ENCODE results near the gene SIRT2. TPM values are rescaled to one million over a fixed set of nuclear protein-coding genes. Genes with fewer than 3 reads are reported as not detected.

The SIRT2 gene
- total RNA-seq, 1 experiment from 2014 or later, result 15.4 TPM

- Histone ChIP-seq H4K20me1 (ENCODE audit: insufficient read depth) (no peaks in the 10 kb centered on the region), H3K36me3 (ENCODE audit: control insufficient read depth in 1 of 2, insufficient read depth in 2 of 2, low read length in 2 of 2) (peaks cover 0 to 16% of the 10 kb centered on the region in 2 experiments; a peak in 1 of 4 replicates), H3K27ac (ENCODE audit: low read depth, low read length) (no peak overlapping the region), H2AFZ (ENCODE audit: low read depth, low read length, poor library complexity, severe bottlenecking) (no peak overlapping the region), H3K27me3 (ENCODE audit: insufficient read depth, low read length) (no peaks in the 10 kb centered on the region), H3K4me2 (ENCODE audit: low read length) (no peak overlapping the region), H3K4me3 (replicated peaks in 1 of 2; ENCODE audit: low read depth in 1 of 2, low read length in 2 of 2) (no peak overlapping the region), H3K79me2 (ENCODE audit: insufficient read depth, low read length) (no peaks in the 10 kb centered on the region), H3K9me3 (ENCODE audit: control insufficient read depth in 1 of 2, insufficient read depth in 1 of 2, low read depth in 1 of 2, low read length in 2 of 2) (no peaks in the 10 kb centered on the region), H3K9me2 (ENCODE audit: insufficient read depth) (no peaks in the 10 kb centered on the region), H3K9ac (ENCODE audit: low read length) (no peak overlapping the region), H3K4me1 (ENCODE audit: control insufficient read depth in 1 of 2, insufficient read depth in 2 of 2, low read length in 2 of 2) (no peaks in the 10 kb centered on the region)
- ChIA-PET RAD21 (ENCODE audit: low non-redundant PET in 1 of 2, low total read pairs in 2 of 2, uncharacterized antibody in 2 of 2, unreplicated experiment in 2 of 2) (no interaction called here), CTCF (interaction anchor here (1.4 kb wide), 1 partner anchor 21 kb away, joined by 3 read pairs; the partner anchor contains the start of genes MRPS12 and SARS2), POLR2A (no interaction called here)
- no TSS peak for BruUV-seq (replicated peaks)
- TF ChIP-seq MAX (IDR thresholded peaks at IDR 0.05), result no peak
- intact Hi-C loops (cut with micrococcal nuclease), result no loop called here
- ATAC-seq, result no peak
- no peak for DNase-seq (ENCODE audit: low read depth, low spot score)
Measured at GRCh38 chr19:38908911-38909310, 9.5 kb upstream of the SIRT2 start.

- peaks cover 0 to 16% of the 10 kb centered on the region in 2 experiments; a peak in 1 of 4 replicates for H3K36me3 ChIP-seq (ENCODE audit: control insufficient read depth in 1 of 2, insufficient read depth in 2 of 2, low read length in 2 of 2)
- no peak overlapping the region for H2AFZ ChIP-seq (ENCODE audit: low read depth, low read length, poor library complexity, severe bottlenecking)
- CTCF ChIA-PET, result interaction anchor here (1.4 kb wide), 1 partner anchor 23 kb away, joined by 3 read pairs; the partner anchor contains the start of genes MRPS12 and SARS2
- no TSS peak for BruUV-seq (replicated peaks)
- RAD21 ChIA-PET (ENCODE audit: low non-redundant PET in 1 of 2, low total read pairs in 2 of 2, uncharacterized antibody in 2 of 2, unreplicated experiment in 2 of 2), result no interaction called here
- H3K4me2 ChIP-seq (ENCODE audit: low read length), result no peak overlapping the region
- POLR2A ChIA-PET, result no interaction called here
- no peak for DNase-seq (ENCODE audit: low read depth, low spot score)
- H3K79me2 ChIP-seq (ENCODE audit: insufficient read depth, low read length), result no peaks in the 10 kb centered on the region
- no peaks in the 10 kb centered on the region for H3K27me3 ChIP-seq (ENCODE audit: insufficient read depth, low read length)
- no peak for ATAC-seq
- H3K4me3 ChIP-seq (replicated peaks in 1 of 2; ENCODE audit: low read depth in 1 of 2, low read length in 2 of 2), result no peak overlapping the region
- H4K20me1 ChIP-seq (ENCODE audit: insufficient read depth), result no peaks in the 10 kb centered on the region
- no peak overlapping the region for H3K27ac ChIP-seq (ENCODE audit: low read depth, low read length)
- H3K9ac ChIP-seq (ENCODE audit: low read length), result no peak overlapping the region
- no peaks in the 10 kb centered on the region for H3K4me1 ChIP-seq (ENCODE audit: control insufficient read depth in 1 of 2, insufficient read depth in 2 of 2, low read length in 2 of 2)
- H3K9me3 ChIP-seq (ENCODE audit: control insufficient read depth in 1 of 2, insufficient read depth in 1 of 2, low read depth in 1 of 2, low read length in 2 of 2), result no peaks in the 10 kb centered on the region
- intact Hi-C loops (cut with micrococcal nuclease), result no loop called here
- H3K9me2 ChIP-seq (ENCODE audit: insufficient read depth), result no peaks in the 10 kb centered on the region
- TF ChIP-seq ZFX (IDR thresholded peaks at IDR 0.05), result no peak
- no peak for TF ChIP-seq ZBTB33 (IDR thresholded peaks at IDR 0.05; ENCODE audit: extremely low read depth, insufficient replicate concordance, low read length)
- no peak for TF ChIP-seq RAD21 (IDR thresholded peaks at IDR 0.05; ENCODE audit: low read depth)
- TF ChIP-seq MAX (IDR thresholded peaks at IDR 0.05), result no peak
- no peak for TF ChIP-seq REST (IDR thresholded peaks at IDR 0.05; ENCODE audit: low read depth)
- TF ChIP-seq, protein P1, sequence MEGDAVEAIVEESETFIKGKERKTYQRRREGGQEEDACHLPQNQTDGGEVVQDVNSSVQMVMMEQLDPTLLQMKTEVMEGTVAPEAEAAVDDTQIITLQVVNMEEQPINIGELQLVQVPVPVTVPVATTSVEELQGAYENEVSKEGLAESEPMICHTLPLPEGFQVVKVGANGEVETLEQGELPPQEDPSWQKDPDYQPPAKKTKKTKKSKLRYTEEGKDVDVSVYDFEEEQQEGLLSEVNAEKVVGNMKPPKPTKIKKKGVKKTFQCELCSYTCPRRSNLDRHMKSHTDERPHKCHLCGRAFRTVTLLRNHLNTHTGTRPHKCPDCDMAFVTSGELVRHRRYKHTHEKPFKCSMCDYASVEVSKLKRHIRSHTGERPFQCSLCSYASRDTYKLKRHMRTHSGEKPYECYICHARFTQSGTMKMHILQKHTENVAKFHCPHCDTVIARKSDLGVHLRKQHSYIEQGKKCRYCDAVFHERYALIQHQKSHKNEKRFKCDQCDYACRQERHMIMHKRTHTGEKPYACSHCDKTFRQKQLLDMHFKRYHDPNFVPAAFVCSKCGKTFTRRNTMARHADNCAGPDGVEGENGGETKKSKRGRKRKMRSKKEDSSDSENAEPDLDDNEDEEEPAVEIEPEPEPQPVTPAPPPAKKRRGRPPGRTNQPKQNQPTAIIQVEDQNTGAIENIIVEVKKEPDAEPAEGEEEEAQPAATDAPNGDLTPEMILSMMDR (IDR thresholded peaks at IDR 0.05 in 2 of 3, conservative IDR thresholded peaks at IDR 0.05 in 1 of 3; ENCODE audit: borderline replicate concordance in 1 of 3, insufficient read depth in 1 of 3, low read depth in 2 of 3, low read length in 2 of 3), result no peak
- no peak for TF ChIP-seq POLR2AphosphoS5 (IDR thresholded peaks at IDR 0.05; ENCODE audit: low read depth, low read length)
- no peak for TF ChIP-seq CBX3 (IDR thresholded peaks at IDR 0.05; ENCODE audit: low read depth)
- TF ChIP-seq, protein P2, sequence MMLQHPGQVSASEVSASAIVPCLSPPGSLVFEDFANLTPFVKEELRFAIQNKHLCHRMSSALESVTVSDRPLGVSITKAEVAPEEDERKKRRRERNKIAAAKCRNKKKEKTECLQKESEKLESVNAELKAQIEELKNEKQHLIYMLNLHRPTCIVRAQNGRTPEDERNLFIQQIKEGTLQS (IDR thresholded peaks at IDR 0.05), result no peak
- TF ChIP-seq JUND (IDR thresholded peaks at IDR 0.05), result no peak
- no peak for TF ChIP-seq SP1 (IDR thresholded peaks at IDR 0.05; ENCODE audit: low read depth)
Measured at GRCh38 chr19:38907670-38908069, 8.3 kb upstream of the SIRT2 start.

All from HCT116 (cell line).